Liver (tissue), 3 donors: ENCODE data around the gene FRMD5.

Experiments used
- CTCF ChIP-seq: fragments of 150-350 bp; IDR thresholded peaks from 2 replicates; pipeline ENCODE4 v1.5.1; 2017; ENCODE audit warnings: improper control_type of control experiment, low read depth, low read length; ENCODE audit not compliant: missing input control
- RAD21 ChIP-seq, 2 donors: IDR thresholded peaks; 2 replicates each; pipeline ENCODE4 v1.6.1; 2016; ENCODE audit warnings: antibody characterized with exemption in 2 of 2, mild to moderate bottlenecking in 2 of 2
- SP1 ChIP-seq: IDR thresholded peaks from 2 replicates; pipeline ENCODE4 v1.6.1; 2018; ENCODE audit warnings: antibody characterized with exemption, mild to moderate bottlenecking
- TAF1 ChIP-seq: conservative IDR thresholded peaks from 2 replicates; pipeline ENCODE4 v1.6.1; 2016; ENCODE audit warnings: antibody characterized with exemption, mild to moderate bottlenecking
- donor health status: healthy.
- donor health status: healthy.

- TF ChIP-seq CTCF (no peak), SP1 (no peak), TAF1 (no peak), RAD21 (IDR thresholded peaks at IDR 0.05) (no peak)
These were observed 125.6 kb downstream of the FRMD5 start for GRCh38 chr15:44069489-44069888.
